HG02678 (cell line): ENCODE data around the gene SLX1B.
A peak's percentile ranks its signal among the peaks of the same experiment; 100 is the strongest.
"Not testable (repeated sequence)": the region's sequence is repeated elsewhere in the genome, so short reads cannot be mapped to it uniquely, and the experiment has no call there.

Experiments
- ATAC-seq: cut with Tn5 transposase; IDR thresholded peaks from one replicate; pipeline ENCODE4 v1.9.1; 2021; ENCODE audit warnings: mild to moderate bottlenecking, moderate library complexity; ENCODE audit not compliant: unreplicated experiment

SLX1B gene

GRCh38 chr16:29454269-29454668, at the start of gene SLX1B, which contains the start of gene BOLA2:
Gene SLX1B (plus strand): TSS chr16:29454533.
Gene BOLA2 (minus strand): TSS chr16:29454351. CDS start chr16:29454253, 98 bp downstream.
- peak; percentile 86 for ATAC-seq

- ATAC-seq, result not testable (repeated sequence)
Observed at GRCh38 chr16:29405249-29405648, 49.1 kb upstream of the SLX1B start.

GRCh38 chr16:29423587-29423986, 30.7 kb upstream of the SLX1B start:
- ATAC-seq, result not testable (repeated sequence)

- ATAC-seq, result not testable (repeated sequence)
Observed at GRCh38 chr16:29425390-29425789, 28.9 kb upstream of the SLX1B start.

GRCh38 chr16:29453754-29454153, 579 bp upstream of the SLX1B start:
- ATAC-seq, result not testable (repeated sequence)

GRCh38 chr16:29454828-29455227, 495 bp downstream of the SLX1B start:
- peak; percentile 65 for ATAC-seq

GRCh38 chr16:29457660-29458059, 3.3 kb downstream of the SLX1B start:
- not testable (repeated sequence) for ATAC-seq

GRCh38 chr16:29459706-29460646, 5.6 kb downstream of the SLX1B start, which contains the start of gene SULT1A4:
Gene SULT1A4 (plus strand): TSS chr16:29459913. CDS start chr16:29461386, 1,473 bp downstream.
- not testable (repeated sequence) for ATAC-seq

- ATAC-seq, result not testable (repeated sequence)
Observed at GRCh38 chr16:29460647-29461030, 6.3 kb downstream of the SLX1B start.

- not testable (repeated sequence) for ATAC-seq
Observed at GRCh38 chr16:29465985-29466824, 11.9 kb downstream of the SLX1B start.

GRCh38 chr16:29466904-29467303, 12.6 kb downstream of the SLX1B start:
- not testable (repeated sequence) for ATAC-seq

GRCh38 chr16:29467654-29468366, 13.5 kb downstream of the SLX1B start:
- ATAC-seq, result not testable (repeated sequence)

GRCh38 chr16:29469660-29470059, 15.3 kb downstream of the SLX1B start:
- ATAC-seq, result not testable (repeated sequence)

- not testable (repeated sequence) for ATAC-seq
Observed at GRCh38 chr16:29472065-29472464, 17.7 kb downstream of the SLX1B start.

- not testable (repeated sequence) for ATAC-seq
Observed at GRCh38 chr16:29482276-29482675, 27.9 kb downstream of the SLX1B start.

GRCh38 chr16:29506308-29506707, 52.0 kb downstream of the SLX1B start, which contains the start of gene NPIPB12:
Gene NPIPB12 (minus strand): TSS chr16:29506408.
- not testable (repeated sequence) for ATAC-seq
